Fibroblast of skin of left biceps (primary cell): ENCODE data around the gene PRKAG2.

Experiments
- DNase-seq, 2 experiments: peaks; one replicate each; pipeline ENCODE4 v3.0.0-alpha.2; 2013; ENCODE audit warnings: low read depth in 2 of 2

PRKAG2 gene

DNA sequence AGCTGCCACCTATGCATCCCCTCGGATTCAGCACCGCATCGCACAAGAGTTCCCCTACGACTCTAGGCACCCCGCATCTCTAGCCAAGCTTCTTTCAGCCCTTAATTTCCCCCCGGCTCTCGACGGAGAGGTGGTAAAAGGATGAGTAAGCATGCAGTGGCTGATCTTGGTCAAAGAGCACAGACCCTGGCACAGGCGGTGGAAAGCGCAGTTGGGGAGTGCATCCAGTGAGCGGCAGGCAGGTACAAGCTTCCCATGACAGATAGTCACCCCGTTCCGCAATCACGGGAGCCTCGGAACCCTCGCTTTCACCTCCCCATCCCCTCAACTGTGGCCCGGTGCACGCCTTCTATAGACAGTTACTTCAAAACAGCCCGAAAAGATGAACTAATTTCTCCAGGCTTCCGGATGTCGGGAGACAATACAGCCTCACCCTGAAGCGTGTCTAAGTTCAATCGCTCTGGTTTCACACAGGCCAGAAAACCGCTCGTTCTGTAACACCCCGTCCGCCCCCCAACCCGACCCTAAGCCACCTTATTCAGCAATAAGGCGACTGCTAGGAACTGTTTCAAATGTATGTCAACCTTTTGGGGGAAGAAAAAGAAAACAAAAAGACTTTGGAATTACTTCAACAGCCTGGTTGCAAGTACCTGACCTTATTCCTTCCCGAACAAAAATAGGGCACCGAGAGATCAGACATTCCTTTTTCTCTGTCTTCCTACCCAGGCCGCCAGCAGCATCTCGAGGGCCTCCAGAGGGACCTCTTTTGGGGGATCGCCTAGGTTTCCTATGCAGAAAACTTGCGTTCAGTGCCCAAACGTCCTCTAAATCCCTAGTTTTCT, 358.6 kb downstream of the PRKAG2 start:
- no peak for DNase-seq

DNA sequence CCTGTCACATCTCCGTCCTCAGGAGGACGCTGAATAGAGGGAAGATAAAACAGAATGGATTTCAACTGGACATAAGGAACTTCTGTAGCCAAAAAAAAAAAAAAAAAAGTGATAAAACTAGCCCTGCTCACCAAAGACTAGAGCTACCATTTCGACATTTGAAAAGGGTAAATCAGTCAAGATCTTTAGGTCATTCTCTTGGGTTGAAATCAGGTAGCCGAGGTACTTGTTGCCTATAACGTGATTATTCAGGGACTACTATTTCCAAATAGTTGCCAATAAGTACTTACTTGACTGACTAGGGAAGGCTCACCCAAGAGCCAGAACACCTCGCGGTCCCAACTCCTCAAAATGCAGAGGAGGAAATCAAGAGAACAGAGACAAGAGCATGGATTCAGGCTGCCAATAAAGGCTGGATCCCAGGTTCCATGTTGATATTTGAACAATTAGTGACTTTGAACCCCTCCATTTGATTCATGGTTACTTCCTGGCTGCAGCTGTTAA, 359.3 kb downstream of the PRKAG2 start:
- DNase-seq = no peak

DNA sequence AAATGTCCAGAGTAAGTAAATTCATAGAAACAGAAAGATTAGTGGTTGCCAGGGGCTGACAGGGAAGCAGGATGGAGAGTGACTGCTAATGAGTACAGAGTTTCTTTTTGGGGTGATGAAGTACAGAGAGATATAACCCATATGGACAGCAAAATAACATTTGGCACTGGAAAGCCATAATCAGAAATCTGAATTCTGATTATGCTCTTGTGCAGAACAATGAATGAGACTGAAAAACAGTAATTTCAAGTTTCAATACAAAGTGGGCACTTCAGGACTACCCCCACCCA, 361.7 kb downstream of the PRKAG2 start:
- DNase-seq = no peak

DNA sequence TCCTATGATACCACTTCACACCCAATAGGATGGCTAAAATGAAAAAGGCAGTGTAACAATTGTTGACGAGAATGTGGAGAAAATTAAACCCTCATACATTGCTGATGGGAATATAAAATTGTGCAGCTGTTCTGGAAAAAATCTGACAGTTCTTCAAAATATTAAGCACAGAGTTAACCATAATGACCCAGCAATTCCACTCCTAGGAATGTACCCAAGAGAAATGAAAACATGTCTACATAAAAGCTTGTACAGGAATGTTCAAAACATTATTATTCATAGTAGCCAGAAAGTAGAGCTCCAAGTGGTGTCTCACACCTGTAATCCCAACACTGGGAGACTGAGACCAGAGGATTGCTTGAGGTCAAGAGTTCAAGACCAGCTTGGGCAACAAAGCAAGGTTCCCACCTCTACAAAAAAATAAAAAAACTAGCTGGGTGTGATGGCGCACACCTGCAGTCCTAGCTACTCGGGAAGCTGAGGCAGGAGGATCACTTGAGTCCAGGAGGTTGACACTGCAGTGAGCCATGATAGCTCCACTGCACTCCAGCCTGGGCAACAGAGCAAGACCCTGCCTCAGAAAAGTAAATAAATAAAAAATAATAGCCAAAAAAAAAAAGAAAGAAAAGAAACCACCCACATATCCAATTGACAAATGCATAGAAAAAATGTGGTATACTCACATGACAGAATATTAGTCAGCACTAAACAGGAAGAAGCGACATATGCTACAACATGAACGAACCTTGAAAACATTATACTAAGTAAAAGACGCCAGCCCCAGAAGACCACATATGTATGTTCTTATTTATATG, 362.2 kb downstream of the PRKAG2 start:
- DNase-seq = no peak

DNA sequence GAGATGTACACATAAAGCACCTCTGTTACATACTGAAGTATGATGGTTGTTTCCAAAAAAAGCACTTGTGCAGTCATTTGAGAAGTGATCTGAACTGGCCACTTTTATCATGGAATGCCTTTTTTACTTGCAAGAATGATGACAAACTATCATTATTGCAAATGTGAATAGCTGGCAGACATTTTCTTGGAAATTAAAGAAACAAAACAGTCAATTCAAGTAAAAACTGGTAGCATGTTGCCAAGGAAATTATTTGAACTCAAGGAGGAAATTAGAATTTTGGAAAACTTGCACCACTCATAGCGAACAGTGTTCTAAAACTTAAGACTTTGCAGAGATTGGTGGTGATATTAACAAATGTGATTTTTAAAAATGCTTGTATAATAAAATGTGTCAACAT, 363.8 kb downstream of the PRKAG2 start:
- no peak for DNase-seq

DNA sequence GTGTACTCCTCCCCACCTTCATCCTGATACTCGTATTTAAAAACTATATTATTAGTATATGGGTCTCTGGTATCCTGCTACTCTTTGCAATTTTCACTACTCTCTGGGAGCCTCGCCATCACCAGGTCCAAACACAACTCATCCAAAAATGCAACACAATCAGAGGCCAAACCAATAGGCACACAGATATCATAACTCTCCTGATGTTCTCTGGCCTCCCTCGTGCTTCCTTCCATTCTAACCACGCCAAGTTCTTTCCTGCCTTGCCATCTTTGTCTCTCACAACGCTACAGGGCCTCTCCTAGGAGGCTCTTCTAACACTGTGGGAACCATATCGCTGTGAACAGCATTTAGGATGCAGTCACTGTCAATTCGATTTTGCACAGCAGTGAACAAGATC, 364.6 kb downstream of the PRKAG2 start:
- DNase-seq = no peak

DNA sequence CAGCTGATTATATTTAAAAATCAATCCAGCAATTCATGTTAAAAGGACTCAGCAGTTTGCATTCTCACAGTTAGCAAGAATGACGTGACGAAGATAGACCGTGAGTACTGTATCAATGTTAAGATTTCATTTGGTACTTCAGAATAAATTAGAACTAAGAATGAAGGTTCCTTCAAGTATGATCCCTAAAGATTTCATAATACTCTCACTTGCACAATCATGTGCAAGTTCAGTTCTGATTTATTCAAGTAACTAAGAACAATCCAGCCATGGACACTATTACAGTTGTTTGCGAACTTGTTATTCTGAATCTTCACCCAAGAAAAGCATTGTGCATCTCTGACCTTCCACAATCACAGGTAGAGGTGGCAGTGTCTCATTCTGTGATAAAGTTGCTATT, 365.0 kb downstream of the PRKAG2 start:
- DNase-seq = no peak

DNA sequence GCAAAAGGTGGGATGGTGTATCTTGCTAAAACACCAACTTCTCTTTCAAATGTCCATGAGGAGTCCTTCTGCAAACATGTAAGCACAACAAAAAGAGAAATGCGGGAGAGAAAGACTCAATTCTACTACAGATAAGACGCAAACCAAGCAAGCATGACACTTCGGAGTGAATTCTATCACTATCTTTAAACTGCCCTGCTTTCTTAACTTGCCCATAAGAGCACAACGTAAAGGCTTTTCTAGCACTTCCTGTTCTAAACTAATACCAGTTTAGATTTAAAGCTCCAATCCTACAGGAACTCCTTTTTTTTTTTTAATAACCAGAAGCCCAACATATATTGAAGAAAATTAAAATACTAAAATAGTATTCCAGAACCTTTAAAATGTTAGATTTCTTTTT, 365.6 kb downstream of the PRKAG2 start:
- DNase-seq = no peak

DNA sequence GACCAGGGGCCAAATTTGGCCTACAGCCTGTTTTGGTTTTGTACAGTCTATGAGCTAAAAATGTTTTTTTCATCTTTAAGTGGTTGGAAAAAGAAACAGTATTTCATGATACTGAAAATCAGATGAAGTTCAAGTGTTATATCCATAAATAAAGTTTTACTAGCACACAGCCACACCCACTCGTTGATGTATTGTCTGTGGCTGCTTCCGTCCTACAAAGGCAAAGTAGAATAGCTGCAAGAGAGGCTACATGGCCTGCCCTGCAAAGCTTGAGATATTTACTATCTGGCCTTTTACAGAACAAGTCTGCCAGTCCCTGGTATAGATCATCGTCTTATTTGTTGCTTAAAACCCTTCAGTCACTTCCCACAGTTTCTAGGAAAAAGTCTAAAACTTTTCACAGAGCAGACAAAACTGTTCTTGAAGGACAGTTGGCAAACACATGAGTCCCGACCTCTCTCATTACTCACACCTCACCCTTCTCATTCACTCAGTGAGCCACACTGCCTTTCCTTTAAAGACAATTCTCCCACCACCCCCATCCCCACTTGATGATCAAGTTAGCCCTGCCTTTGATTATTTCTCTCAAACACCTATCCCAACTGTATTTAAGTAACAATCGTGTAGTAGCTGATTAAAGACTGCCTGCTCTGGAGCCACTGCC, 367.1 kb downstream of the PRKAG2 start:
- DNase-seq = no peak

DNA sequence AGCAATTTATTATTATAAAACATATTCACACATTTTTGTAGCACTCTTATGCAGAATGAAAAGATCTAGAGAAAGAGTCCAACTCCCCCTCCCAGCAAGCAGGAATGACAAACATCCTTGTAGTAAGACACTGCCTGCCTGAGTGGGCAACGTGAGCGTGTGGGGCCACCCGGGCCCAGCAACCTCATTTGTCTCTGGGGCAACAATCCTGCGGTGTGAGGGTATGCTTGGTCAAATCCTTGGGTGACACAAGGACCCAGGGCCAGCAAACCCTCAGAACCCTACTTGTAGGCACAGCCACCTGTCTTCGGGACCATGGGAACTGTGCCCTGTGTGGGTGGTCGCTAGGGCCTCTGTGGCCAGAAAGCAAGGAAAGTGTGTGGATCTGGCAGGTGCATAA, 367.9 kb downstream of the PRKAG2 start:
- DNase-seq = no peak

DNA sequence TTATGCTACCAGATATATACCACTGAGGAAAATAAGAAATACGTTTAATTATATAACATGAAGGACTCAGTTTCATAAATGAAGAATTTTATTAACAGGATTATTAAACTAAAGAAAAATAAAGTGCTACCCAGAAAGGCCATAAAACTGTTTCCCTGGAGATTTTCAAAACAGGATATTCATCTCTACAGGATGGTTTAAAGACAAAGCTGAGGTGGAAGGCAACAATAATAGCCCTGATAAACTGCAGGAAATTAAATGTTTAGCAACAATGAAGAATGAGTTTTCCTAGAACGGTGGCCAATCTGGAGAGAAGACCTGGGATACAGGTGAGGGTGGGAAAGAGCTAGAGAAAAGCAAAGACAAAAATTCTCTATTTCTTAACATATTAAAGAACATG, 369.1 kb downstream of the PRKAG2 start:
- no peak for DNase-seq

DNA sequence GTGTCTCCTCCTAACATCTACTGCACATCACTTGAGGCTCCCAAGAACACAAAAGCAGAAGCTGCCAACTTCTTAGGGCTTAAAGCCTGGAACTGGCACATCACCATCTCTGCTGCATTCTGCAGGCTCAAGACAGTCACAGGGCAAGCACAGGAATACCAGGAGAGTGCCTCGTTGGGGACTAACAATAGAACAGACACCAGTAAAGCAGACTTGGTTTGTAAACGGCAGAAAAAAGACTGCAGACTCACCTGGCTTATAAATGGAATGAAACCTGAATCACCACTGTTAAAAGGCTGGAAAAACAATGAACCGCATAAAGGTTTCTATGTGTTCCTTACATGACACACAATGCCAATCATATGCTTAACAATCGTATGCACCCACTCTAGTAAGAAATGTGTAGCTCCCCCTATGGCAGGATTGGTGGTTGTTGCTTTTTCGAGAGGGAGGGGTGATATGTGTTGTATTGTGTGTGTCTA, 370.0 kb downstream of the PRKAG2 start:
- DNase-seq = no peak
